ENCODE results near the gene SLC8A3.

- no peak for TF ChIP-seq REST (IDR thresholded peaks at IDR 0.05; ENCODE audit: low read depth, low read length)
- TF ChIP-seq USF1 (IDR thresholded peaks at IDR 0.05; ENCODE audit: borderline replicate concordance, low read depth), result no peak
- no peak for TF ChIP-seq EP300 (IDR thresholded peaks at IDR 0.05; ENCODE audit: borderline replicate concordance in 1 of 2, low read depth in 1 of 2, low read length in 1 of 2)
- TF ChIP-seq CTCF (IDR thresholded peaks at IDR 0.05), result no peak
Observed at GRCh38 chr14:70188659-70189455, at the start of gene SLC8A3.

All from SK-N-SH (cell line).